GM21737 (cell line): ENCODE results near the gene ABCC3.

Source experiments
- ATAC-seq: cut with Tn5 transposase; IDR thresholded peaks from one replicate; pipeline ENCODE4 v1.9.1; 2021; ENCODE audit warnings: mild to moderate bottlenecking, moderate library complexity; ENCODE audit not compliant: unreplicated experiment

Gene ABCC3

DNA sequence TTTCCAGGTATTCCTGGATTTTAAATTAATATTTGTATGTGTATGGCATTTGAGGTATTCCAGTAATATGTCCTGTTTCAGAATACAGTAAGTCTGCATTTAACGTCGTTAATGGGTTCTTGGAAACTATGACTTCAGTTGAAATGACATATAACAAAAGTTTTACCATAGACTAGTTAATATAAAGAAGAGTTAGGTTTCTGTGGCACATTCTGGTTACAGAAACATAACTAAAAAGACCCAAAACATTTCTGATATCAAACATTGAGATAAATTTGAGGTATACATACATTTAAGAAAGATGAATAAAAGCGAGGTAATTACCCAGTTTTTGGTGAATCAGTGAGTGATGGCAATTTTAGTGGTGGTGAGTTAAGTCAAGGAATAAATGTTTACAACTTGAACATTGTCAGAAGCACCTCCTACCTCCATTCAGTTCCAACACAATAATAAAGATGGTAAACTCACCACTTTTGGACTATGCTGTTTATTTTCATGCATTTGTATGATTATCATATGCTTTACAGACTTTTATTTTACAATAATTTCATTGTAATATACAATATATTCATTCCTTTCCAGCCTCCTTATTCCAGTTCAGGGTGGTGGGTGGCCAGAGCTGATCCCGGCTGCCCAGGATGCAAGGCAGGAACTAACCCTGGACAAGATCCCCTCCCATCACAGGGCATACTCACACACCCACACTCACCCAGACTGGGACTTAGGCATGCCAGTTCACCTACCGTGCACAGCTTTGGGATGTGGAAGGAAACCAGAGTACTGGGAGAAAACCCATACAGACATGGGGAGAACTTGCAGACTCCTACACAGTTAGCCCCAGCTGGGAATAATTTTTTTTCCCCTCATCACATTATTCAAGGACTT, 94.4 kb downstream of the ABCC3 start:
- ATAC-seq: no peak

- ATAC-seq: no peak
Observed at GRCh38 chr17:50731575-50732460, 97.1 kb downstream of the ABCC3 start.

DNA sequence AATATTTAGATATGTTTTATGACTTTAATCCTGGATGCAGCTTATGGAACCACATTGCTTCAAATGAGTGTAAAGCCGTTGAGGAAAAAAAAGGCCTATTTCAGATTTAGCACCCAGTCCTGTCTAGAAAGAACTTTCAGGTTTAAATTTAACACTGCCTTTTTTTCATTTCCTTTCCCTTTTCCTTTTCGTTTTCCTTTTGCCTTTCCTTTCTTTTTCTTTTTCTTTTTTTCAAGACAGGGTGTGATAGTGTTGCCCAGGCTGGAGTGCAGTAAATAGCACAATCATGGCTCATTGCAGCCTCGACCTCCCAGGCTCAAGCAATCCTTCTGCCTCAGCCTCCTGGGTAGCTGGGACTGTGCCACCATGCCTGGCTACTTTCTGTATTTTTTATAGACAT, 100.6 kb downstream of the ABCC3 start:
- ATAC-seq: no peak

GRCh38 chr17:50737118-50737698, 102.5 kb downstream of the ABCC3 start:
- no peak for ATAC-seq

- no peak for ATAC-seq
Observed at GRCh38 chr17:50739098-50739497, 104.4 kb downstream of the ABCC3 start.
